ENCODE results near the gene DNAJA3. TPM values are rescaled to one million over a fixed set of nuclear protein-coding genes. Genes with fewer than 3 reads are reported as not detected.

Gene DNAJA3
- total RNA-seq, 1 experiment from 2014 or later, result 101 TPM

DNA sequence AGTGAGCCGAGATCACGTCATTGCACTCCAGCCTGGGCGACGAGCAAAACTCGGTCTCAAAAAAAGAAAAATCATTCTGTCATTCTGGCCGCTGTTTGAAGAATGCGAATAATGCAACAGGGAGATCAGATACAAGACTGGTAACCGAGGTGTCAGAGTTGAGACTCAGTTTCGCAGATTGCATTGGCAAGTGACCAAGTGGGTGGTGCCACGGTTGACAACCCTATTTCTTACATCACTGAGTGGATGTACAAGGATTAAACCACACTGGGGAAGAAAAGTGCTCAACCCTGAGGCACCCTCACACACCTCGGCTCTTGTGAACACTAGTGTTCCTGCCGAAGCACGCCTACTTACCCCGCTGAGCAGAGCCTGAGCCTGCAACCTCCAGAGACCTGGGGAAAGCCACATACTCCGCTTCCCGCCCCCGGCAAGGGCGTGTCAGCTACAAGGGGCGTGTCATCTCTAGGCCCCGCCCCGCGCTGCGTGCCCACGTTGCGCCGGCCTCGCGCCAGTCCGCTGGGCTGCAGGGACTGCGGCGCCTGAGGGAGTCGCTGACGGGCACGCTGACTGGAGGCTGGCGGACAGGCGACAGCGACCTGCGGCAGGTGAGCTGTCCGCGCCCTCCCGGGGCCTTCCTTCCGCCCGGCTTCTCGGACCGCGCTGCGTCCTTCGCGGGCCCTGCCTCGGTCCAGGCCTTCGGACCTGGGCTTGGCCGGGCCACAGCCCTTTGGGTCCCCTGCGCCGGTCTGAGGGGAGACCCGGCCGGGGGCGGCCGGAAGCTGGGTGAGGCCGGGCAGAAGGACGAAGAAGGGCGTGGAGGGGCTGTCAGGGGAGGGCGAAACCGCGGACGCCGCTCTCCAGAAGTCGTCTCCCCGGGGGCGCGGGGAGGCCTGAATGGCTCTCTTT is 50.5 kb downstream of the DNAJA3 start, which contains the start of gene HMOX2:
Gene HMOX2, plus strand, starts transcription at position 519 of the 909 bp plus-strand sequence. CDS start 29,127 bp downstream, outside the sequence.
- intact Hi-C loops (cut with micrococcal nuclease; ENCODE audit: unreplicated experiment), result no loop called here
- ChIA-PET CTCF (interaction anchor here (0.8 kb wide), 1 partner anchor 222 kb away, joined by 4 read pairs; no protein-coding TSS in a partner anchor), POLR2A (ENCODE audit: low non-redundant PET) (interaction anchor here (0.6 kb wide), 2 partner anchors 73 to 227 kb away, joined by 3 read pairs; no protein-coding TSS in a partner anchor)
- TF ChIP-seq EZH2 (IDR thresholded peaks at IDR 0.05; ENCODE audit: borderline replicate concordance, low read depth, low read length, poor library complexity, severe bottlenecking), result no peak
- peak; percentile 64 for TF ChIP-seq CTCF (conservative IDR thresholded peaks at IDR 0.05; ENCODE audit: low read depth, low read length)
- Histone ChIP-seq H3K36me3 (ENCODE audit: insufficient read depth, low read length, poor library complexity, severe bottlenecking) (no peaks in the 10 kb centered on the region), H3K27ac (ENCODE audit: low read depth, low read length, poor library complexity, severe bottlenecking) (peak within 1 kb of the TSS; percentile 87), H3K4me3 (ENCODE audit: low read depth, low read length, poor library complexity, severe bottlenecking) (peak within 1 kb of the TSS; percentile 92), H3K9me3 (ENCODE audit: low read depth, low read length, poor library complexity, severe bottlenecking) (no peaks in the 10 kb centered on the region), H3K27me3 (replicated peaks; ENCODE audit: insufficient read depth, low read depth, low read length, poor library complexity) (no peaks in the 10 kb centered on the region), H3K4me1 (ENCODE audit: insufficient read depth, low read length, poor library complexity, severe bottlenecking) (peaks cover 12% of the 10 kb centered on the region)
- BruUV-seq (replicated peaks), result no TSS peak
- peak; percentile 95 for DNase-seq (ENCODE audit: low spot score)

- POLR2A ChIA-PET (ENCODE audit: low non-redundant PET), result interaction anchor here (0.6 kb wide), 1 partner anchor 107 kb away, joined by 4 read pairs; no protein-coding TSS in a partner anchor
- Histone ChIP-seq H3K4me3 (ENCODE audit: low read depth, low read length, poor library complexity, severe bottlenecking) (no peak overlapping the region), H3K36me3 (ENCODE audit: insufficient read depth, low read length, poor library complexity, severe bottlenecking) (no peaks in the 10 kb centered on the region), H3K27me3 (replicated peaks; ENCODE audit: insufficient read depth, low read depth, low read length, poor library complexity) (no peaks in the 10 kb centered on the region), H3K9me3 (ENCODE audit: low read depth, low read length, poor library complexity, severe bottlenecking) (no peaks in the 10 kb centered on the region), H3K27ac (ENCODE audit: low read depth, low read length, poor library complexity, severe bottlenecking) (no peak overlapping the region), H3K4me1 (ENCODE audit: insufficient read depth, low read length, poor library complexity, severe bottlenecking) (peaks cover 8% of the 10 kb centered on the region)
- intact Hi-C loops (cut with micrococcal nuclease; ENCODE audit: unreplicated experiment), result no loop called here
- TSS peak; percentile 11 for BruUV-seq (replicated peaks)
- CTCF ChIA-PET, result no interaction called here
- TF ChIP-seq CTCF (conservative IDR thresholded peaks at IDR 0.05; ENCODE audit: low read depth, low read length) (peak; percentile 30; the same call in 1 of the 2 replicates), EZH2 (IDR thresholded peaks at IDR 0.05; ENCODE audit: borderline replicate concordance, low read depth, low read length, poor library complexity, severe bottlenecking) (no peak)
- no peak for DNase-seq (ENCODE audit: low spot score)
These were observed 52.3 kb downstream of the DNAJA3 start for GRCh38 chr16:4477966-4478365.

- Histone ChIP-seq H3K36me3 (ENCODE audit: insufficient read depth, low read length, poor library complexity, severe bottlenecking) (peaks cover 10% of the 10 kb centered on the region), H3K4me1 (ENCODE audit: insufficient read depth, low read length, poor library complexity, severe bottlenecking) (peaks cover 7% of the 10 kb centered on the region), H3K4me3 (ENCODE audit: low read depth, low read length, poor library complexity, severe bottlenecking) (no peak overlapping the region), H3K27ac (ENCODE audit: low read depth, low read length, poor library complexity, severe bottlenecking) (no peak overlapping the region), H3K27me3 (replicated peaks; ENCODE audit: insufficient read depth, low read depth, low read length, poor library complexity) (no peaks in the 10 kb centered on the region), H3K9me3 (ENCODE audit: low read depth, low read length, poor library complexity, severe bottlenecking) (no peaks in the 10 kb centered on the region)
- POLR2A ChIA-PET (ENCODE audit: low non-redundant PET), result no interaction called here
- no peak for TF ChIP-seq EZH2 (IDR thresholded peaks at IDR 0.05; ENCODE audit: borderline replicate concordance, low read depth, low read length, poor library complexity, severe bottlenecking)
- no peak for TF ChIP-seq CTCF (conservative IDR thresholded peaks at IDR 0.05; ENCODE audit: low read depth, low read length)
- CTCF ChIA-PET, result no interaction called here
- no TSS peak for BruUV-seq (replicated peaks)
- intact Hi-C loops (cut with micrococcal nuclease; ENCODE audit: unreplicated experiment), result no loop called here
- DNase-seq (ENCODE audit: low spot score), result no peak
These were observed 55.9 kb downstream of the DNAJA3 start for GRCh38 chr16:4481526-4481925.
